Esophagus mucosa (tissue), 1 donor: ENCODE results near the gene TKFC. TPM values are rescaled to one million over a fixed set of nuclear protein-coding genes. Genes with fewer than 3 reads are reported as not detected.

ENCODE experiments used
- ATAC-seq: fragments of 200-7000 bp; cut with Tn5 transposase; one replicate; pipeline ENCODE4 v1.9.1; 2020
- total RNA-seq: library from RNA; stranded (reverse); gene quantifications from one replicate; pipeline ENCODE4 v1.2.4, GENCODE V29; 2023
- donor health status: DM: yes; HTN: yes; CAD: no.

Gene TKFC, protein sequence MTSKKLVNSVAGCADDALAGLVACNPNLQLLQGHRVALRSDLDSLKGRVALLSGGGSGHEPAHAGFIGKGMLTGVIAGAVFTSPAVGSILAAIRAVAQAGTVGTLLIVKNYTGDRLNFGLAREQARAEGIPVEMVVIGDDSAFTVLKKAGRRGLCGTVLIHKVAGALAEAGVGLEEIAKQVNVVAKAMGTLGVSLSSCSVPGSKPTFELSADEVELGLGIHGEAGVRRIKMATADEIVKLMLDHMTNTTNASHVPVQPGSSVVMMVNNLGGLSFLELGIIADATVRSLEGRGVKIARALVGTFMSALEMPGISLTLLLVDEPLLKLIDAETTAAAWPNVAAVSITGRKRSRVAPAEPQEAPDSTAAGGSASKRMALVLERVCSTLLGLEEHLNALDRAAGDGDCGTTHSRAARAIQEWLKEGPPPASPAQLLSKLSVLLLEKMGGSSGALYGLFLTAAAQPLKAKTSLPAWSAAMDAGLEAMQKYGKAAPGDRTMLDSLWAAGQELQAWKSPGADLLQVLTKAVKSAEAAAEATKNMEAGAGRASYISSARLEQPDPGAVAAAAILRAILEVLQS
- 46.0 TPM for total RNA-seq

DNA sequence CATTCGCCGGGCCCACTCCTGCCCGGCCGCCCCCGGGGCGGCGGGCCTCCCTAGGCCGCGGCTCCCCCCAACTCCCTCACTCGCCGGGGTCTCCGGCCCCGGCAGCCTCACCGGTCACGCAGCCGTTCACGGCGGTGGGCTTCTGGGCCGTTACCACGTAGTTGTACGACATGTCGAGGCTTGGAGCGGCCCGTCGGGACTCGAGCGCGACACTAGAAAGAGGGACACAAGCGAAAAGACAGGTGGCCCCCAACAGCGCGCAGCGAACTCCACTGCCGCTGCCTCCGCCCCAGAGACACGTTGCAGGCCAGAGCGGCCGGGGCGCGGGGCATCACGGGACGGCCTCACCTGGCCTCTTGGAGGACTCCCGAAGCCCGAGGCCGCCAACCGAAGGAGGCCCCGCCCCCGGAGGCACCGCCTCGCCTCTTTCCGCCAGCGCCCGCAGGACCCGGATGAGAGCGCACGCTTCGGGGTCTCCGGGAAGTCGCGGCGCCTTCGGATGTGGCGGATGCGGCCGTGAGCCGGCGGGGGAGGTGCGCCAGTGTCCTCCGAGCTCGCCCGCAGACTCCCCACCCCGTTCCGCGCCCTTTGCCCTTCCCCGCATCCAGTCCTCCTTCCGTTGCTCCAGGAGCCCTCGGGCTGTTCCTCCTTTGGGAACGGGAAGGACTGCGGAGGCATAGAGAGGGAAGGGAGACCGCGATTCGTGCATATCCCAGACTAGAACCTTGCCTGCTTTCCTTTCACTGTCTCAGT lies at the start of gene TKFC, which contains the start of gene DDB1:
TSS of gene TKFC (plus strand) at position 432 of the 753 bp plus-strand sequence. CDS start 1,501 bp downstream, outside the sequence.
TSS of gene DDB1 (minus strand) at position 309 of the 753 bp plus-strand sequence. CDS start at position 172, 137 bp downstream.
- ATAC-seq: peak; percentile 93

DNA sequence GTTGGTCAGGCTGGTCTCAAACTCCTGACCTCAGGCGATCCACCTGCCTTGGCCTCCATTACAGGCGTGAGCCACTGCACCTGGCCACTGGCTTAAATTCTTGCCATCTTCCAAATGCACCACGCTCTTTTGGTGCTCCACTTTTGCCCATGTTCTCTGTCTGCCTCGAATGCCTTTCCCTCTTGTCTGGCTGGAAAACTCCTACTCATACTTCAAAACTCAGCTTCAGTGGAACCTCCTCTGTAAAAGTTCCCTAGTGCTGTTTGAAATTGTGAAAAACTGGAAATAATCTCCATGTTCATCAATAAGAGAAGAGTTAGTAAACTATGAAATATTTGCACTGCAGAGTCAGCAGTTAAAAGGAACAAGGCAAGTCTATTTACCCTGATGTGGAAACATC lies 49.4 kb upstream of the TKFC start:
- ATAC-seq: no peak

DNA sequence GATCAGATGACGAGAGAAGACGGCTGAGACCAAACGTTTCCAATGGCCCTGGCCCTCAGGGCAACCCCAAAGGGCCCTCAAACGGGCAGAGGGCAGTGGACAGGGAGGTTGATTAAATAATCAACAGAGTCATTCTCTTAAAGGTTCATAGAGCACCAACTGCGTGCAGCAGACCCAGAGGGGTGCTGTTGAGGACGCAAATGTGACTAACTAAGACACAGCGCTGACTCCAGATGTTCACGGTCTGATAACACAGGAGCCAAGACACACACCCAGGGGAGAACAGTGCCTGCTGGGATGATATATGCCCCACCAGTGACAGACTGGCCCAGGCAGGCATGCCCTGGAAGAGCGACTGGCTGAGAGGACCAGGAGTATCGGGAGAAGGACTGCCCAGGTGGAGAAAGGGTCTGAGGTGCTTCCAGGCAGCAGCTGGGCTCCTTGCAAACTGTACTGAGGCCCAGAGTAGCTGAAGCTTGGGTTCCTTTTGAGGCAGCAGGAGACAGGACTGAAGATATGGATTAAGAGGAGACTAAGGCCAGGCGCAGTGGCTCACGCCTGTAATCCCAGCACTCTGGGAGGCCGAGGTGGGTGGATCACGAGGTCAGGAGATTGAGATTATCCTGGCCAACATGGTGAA lies 45.6 kb upstream of the TKFC start:
- no peak for ATAC-seq

DNA sequence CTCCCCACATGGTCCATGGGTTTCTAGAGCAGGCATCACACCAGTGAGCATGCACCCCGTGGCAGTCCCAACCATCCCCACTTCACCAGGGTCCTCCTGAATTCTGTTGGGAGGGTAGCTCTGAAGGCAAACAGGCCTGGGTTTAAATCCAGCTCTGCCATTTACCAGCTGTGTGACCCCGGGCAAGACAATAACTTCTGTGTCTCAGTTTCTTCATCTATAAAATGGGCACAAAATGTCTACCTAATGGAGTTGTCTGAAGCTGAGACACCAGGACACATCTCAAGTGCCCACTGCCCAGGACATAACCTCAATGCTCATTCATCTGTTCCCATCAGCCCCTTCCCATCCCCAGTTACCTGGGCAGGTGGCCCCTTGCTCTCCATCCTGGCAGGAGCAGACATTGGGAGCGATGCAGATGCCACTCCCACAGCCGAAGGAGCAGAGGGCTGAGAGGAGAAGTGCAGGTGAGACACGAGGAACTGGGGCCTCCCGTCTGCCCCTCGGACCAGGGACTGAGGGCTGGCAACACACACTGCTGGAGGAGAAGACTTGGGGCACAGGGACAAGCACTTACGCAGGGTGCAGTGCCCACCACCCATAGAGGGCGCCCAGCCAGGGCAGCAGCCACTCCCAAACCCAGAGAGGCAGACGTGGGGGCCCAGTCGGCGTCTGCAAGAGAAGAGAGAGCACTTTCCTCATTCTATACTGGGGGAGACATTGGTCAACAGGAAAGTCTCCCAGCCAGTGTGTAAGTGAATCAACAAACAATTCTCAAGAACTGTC lies 41.9 kb upstream of the TKFC start:
- ATAC-seq: no peak

DNA sequence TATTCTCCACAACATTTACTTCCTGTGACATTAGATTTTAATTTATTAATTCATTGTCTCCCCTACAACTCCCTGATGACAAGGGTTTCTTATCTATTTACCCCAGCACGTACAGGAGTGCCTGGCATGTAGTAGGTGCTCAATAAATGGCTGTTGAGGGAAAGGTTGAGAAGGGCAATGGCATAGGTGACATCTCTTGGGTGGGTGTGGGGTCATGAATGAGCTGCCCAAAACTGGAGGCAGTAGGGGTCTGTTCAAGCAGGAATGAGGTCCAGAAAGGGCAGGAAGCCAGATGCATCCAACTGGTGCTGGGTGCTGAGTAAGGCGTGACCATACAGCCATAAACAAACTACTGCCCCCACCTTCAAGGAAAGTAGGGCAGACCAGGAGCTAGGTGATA lies 40.7 kb upstream of the TKFC start:
- ATAC-seq: no peak

DNA sequence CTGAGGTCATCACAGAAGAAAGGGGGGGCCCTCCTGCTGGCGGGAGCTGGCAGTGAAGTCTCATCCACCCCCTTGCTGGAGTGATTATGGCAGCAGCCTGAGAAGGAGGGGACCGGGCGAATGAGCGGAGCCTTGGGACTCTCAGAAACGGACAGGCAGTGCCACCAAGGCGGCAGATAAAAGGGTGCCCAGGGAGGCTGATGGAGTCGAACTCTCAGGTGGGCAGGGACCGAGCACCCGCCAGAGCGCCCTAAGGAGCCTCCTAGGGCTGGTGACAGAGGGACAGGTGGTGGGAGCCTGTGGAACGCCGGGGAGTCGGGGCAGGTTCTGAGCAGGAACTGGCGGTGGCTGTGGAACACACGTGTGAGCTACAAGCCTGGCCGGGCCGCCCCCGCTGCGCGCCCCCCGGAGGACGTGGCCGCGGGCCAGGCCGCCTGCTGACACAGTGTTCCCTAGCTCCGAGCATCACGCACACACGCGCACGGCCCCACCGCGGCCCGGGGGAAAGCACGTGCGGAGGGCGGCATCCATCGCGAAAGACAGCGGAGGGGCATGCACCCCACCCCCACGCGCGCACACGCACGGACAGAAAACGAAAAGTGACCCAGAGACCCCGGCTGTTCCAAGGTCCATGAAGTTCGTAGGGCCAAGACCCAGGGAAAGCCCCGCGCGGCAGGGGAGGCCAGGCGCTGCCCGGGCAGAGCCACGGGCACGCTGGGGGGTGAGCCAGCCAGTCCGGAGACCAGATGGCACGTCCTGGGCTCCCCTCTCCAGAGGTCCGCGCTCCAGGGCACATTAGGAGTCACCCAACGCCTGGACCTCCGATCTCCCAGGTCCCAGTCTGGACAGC lies 38.9 kb upstream of the TKFC start:
- ATAC-seq: peak; percentile 52

DNA sequence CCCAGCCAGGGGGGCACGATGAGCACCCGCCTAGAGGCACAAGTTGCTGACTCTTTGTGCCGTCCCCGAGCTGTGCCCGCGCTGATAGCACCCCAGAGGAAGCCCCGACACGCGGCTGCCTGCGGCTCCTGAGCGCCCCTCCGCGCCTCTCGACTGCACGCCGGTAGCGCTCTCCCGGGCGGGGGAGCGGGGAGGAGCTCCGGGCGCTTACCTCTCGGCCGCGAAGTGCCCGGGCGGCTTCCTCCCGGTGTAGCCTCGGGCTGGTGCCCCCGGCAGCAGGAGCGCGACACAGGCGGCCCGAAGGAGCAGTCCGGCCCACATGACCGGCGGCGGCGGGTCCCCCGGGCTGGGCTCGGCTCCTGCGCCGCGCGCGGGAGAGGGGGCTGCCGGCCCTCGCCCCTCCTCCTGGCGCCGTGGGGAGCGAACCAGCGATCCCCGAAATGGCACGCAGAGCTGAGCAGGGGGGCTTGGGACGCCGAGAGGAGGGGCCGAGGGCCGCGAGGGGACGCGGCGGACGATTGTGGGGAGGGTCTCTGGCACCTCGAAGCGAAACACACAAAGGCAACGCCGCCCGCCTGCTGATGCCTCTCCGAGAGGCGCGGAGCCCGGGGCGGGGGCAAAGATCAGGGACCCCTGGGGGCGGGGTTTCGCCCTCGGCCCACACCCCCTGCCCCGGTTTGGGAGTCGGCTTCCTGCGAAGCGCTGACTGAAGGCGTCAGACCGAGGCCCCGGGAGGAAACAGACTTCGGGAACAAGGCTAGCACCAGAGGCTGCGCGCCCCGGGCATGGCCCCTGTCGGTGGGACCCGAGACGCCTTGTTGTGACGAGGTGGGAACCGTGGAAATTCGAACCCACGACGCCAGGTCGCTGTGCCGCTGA lies 38.1 kb upstream of the TKFC start, which contains the start of gene VWCE:
TSS of gene VWCE (minus strand) at position 600 of the 879 bp plus-strand sequence. CDS start at position 321, 279 bp downstream.
- peak; percentile 68 for ATAC-seq

DNA sequence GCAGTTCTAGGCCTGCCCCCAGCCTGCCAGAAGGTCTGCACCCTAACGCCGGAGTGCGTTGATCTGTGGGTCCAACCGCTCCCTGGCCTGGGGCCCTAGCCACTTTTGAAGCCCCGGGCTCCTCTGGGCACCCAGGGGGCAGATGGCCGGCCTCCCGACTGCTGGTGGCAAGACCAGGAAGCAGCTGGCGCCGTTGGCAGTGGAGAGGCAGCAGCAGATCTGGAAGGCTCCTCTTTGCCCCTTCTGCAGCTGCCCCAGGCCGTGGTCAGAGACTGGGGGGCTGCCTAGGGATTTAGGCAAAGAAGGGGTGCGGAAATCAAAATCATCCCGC lies 37.5 kb upstream of the TKFC start:
- ATAC-seq: no peak

DNA sequence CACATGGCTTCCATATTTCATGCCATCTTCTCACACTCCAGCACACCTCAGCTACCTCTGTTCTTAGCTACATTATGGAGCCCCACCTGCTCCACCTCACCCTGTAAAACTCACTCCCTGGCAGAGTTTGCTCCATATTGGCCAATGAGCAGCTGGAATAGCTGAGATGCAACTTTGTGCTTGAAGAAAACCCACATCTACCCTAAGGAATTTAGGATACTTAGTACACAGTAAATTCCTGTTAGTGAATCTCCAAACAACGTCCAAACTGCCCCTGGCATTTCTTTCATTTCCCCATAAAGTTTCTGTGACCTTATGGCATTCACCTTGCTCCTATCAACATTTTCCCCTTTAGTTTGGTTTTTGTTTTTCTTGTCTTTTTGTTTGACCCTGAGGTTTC lies 35.7 kb upstream of the TKFC start:
- ATAC-seq: no peak

DNA sequence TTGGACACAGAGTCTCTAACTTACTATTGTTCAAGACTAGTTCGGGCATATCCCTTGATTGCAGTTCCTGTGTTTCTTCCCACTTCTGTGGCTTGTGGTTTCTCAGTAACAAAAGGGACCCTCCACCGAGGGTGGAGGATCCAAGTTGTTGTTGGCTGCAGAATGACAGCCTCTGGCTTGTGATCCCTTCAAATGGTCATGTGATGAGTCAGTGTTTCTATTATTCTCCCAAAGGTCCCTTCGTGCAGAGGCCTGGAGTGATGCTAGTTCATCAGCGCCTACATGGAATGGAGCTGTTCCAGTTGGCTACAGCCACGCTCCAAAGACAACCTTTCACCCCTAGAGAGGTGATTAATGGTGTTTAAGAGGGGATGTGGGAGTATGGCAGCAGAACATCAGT lies 35.3 kb upstream of the TKFC start:
- ATAC-seq: peak; percentile 37

DNA sequence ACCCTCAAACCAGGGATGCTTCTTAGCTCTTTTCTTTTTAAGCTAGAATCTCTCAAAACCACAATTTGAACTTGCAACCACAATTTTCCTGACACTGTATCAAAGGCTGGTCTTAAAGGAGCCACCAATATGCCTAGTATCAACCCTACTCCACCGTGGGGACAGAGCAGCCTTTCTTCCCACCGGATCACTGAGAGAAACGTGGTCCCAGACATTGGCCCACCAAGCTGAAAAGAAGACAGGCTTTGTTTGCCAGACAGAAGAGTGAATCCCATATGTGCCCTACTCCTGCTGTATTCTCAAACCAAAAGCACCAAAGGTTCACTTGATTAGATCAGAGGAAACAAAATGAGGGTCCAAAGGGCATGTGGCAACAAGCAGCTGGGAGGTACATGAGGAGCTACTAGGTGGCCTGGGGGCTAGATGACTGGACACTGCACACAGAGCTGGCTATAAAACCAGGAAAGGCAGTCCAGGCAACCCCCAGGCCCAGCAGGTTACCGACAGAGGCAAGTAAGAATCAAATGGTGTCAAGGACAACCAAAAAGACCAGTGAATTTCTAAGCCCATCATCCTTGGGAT lies 34.3 kb upstream of the TKFC start:
- no peak for ATAC-seq

DNA sequence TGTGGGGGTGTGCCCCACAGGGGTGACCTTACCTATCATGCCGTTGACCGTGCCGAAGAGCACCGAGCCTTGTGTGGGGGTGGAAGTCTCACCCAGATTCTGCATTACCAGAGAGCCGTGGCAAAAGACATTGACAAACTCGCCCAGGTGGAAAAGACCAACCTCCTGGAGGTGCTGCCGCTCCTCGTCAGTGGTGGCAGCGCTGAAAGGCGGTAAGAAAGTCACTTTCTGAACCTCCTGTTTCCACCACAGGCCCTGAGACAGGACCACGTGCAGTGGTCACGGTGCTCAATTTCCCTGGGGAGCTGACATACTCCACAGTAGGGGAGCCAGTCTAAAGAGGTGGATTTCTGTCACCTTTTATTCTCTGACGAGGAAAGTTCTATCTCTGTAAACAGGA lies 30.5 kb upstream of the TKFC start:
- ATAC-seq: no peak

DNA sequence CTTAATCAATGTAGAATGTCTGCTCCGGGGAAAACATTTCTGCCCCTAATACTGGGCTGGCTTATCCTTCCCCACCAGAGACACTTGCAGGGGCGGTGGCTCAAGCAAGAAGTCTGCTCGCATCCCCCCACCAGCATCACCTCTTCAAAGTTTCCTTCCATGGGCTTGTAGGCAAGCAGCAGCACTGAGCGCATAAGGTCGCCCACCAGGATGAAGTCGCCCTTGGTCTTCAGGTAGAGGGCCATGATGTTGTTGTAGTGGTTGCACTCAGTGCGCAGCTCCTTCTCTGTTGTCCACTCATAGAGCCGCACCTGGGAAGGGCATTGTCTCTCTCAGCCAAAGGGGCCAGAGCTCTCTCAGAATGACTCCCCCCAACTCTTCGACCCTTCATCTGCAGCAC lies 29.3 kb upstream of the TKFC start:
- ATAC-seq: no peak

DNA sequence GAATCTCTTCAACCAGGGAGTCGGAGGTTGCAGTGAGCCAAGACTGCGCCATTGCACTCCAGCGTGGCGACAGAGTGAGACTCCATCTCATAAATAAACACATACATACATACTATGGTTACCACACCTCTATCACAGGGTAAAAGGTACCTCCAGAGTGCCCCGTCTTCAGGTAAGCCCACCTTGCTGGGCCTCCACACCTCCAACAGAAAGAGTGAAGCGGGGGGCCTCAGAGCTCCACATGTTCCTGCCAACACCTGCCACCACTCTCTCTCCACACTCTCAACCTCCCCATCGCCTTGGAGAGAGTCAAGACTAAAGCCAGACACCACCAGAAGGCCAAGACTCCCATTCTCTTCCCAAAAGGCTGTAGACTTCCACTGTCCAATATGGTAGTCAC lies 27.6 kb upstream of the TKFC start:
- no peak for ATAC-seq

DNA sequence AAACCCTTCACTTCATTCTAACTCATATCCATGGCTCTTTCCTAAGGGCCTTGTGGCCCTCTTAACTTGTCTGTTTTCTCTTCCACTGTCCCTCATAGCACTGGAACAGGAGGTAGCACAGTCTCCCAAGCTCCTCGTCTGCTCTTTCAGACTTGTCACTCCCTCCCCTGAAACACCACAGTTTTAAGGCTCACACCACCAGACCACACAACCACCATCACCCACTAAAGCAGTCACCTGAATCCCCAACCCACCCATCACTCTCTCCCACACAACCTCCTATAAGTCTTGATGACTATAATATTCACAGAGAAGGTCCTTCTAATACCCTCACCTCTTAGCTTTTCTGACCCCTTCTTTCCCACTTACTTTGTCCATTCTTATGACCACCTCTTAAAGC lies 26.8 kb upstream of the TKFC start:
- no peak for ATAC-seq

DNA sequence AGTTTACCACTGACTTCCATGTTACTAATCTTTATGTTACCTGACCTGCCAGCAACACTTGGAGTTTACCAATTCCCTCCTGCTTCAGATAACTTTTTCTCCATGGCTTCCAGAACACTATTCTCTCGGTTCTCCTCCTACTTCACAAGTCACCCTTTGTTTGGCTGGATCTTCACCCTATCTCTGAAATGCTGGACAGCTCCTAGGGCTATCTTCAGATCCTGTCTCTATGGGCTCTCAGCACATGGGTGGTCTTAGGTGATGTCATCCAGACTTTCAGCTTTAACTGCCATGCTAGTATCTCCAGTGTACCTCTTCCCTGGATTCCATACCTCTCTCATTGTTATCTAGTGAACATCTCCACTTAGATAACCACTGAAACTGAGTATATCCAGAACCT lies 25.7 kb upstream of the TKFC start:
- ATAC-seq: no peak

DNA sequence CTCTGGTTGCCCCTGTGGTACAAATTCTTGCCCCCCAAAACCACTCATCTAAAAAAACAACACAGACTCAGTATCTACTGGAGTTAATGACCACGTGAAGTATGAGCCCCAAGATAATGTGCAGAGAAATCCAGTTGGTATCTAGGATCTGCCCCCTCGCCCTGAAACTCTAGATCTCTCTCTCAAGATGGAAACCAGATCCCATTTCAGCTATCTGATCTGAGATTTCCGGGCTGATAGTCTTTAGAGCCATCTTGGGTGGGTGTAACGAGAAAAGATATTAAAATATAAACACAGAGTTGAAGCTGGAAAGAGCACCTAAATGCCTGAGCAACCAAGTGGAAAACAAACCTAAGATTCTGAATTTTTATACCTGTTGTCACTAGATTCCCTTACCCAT lies 23.9 kb upstream of the TKFC start:
- ATAC-seq: no peak

DNA sequence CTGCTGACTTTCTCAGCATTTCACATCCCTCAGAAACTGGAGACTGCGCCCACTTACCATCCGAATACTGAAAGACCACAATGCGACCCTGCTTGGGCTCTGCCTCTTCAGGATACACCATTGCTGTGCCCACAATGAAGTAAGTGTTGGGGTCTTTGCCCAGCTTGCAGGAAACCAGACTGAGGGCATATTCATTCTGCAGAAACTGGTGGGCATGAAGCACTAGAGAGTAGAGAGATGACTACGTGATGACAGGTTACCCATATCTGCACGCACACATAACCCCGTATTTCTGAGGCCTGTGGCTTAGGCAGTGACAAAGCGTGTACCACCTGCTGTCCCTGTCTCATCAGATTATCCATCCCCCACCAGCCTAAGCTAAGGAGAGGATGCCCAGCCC lies 23.3 kb upstream of the TKFC start:
- no peak for ATAC-seq

DNA sequence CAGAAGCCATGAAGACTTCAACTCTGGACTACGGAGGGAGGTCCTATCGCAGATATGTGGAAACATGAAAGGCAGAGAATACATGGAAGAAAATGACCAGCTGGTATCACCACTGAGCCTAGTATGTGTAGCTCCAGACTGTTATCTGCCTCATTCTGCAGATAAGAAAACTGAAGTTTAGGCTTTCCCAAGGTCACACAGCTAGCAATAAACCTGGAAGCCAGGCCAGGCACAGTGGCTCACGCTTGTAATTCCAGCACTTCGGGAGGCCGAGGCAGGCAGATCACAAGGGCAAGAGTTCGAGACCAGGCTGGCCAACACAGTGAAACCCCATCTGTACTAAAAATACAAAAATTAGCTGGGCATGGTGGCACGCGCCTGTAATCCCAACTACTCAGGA lies 22.3 kb upstream of the TKFC start:
- ATAC-seq: no peak

DNA sequence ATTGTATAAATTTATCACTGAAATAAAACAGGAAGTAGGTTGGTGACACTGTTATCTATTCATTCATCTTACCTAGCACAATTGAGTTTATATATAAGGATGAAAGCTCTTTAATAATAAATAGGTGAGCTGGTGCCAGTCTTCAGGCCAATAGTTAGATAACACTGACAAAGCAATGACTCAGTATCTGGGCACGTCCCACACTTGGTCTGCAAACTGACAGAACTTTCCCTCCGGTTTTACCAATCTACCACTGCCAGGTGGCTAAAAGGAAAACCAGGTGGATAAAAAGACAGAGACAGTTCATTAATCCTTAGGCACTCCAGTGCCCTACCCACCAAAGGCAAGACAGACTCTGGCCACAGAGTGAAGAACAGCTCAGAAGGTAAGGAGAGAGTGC lies 17.8 kb upstream of the TKFC start:
- ATAC-seq: no peak
